ENCODE results near the gene SLC25A17. TPM values are rescaled to one million over a fixed set of nuclear protein-coding genes. Genes with fewer than 3 reads are reported as not detected.
"Not testable (repeated sequence)": the region's sequence is repeated elsewhere in the genome, so short reads cannot be mapped to it uniquely, and the experiment has no call there.

Gene SLC25A17, protein sequence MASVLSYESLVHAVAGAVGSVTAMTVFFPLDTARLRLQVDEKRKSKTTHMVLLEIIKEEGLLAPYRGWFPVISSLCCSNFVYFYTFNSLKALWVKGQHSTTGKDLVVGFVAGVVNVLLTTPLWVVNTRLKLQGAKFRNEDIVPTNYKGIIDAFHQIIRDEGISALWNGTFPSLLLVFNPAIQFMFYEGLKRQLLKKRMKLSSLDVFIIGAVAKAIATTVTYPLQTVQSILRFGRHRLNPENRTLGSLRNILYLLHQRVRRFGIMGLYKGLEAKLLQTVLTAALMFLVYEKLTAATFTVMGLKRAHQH
- 10 to 100 TPM; 17.5 to 17.6 TPM for total RNA-seq

DNA sequence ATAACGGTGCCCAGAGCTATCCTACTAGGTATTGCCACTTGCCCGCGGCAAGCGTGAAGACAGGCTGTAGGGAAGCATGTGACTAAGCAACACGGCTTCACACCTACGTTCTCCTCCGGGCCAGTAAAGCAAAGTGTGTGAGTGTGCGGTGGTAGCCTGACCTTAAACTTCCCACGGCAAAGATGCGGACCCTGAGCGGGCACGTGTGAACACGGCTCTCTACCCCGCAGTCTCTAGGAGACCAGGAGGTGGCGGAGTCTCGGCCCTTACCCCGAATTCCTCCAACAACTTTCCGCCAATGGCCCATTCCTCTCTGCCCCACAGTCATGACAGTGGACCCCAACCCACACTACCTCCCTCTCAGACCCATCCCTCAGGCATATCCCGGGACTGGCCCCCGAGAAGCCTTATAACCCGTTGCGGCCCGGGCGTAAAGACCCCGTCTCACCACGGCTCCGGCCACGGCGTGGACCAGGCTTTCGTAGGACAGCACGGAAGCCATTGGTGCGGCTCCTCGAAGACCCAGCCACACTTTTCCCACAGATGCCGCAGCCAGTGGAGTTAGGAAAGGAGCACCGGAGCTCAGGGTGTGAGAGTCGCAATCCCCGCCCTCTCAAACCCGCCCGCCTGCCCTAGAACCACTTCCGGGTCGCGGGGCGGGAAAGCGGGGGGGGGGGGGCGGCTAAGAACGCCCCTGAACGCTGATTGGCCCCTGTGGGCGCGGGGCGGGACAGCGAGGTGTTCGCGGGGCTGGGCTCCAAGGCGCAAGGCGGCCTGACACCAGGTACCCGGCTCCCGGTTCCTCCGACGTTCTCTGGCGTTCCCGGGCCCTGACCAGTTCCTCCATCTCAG lies at the start of gene SLC25A17:
SLC25A17 (minus strand) TSS at position 600 of the 852 bp plus-strand sequence; CDS start at position 502, 98 bp downstream.
- H3K4me1 Mint-ChIP-seq, result peaks cover 37% of the 10 kb centered on the region
- DNase-seq, result peak; percentile 90
- POLR2A ChIA-PET, result interaction anchor here (0.6 kb wide), 2 partner anchors 34 to 98 kb away, joined by 4 to 6 read pairs; no protein-coding TSS in a partner anchor
- H3K9me3 Mint-ChIP-seq, result no peaks in the 10 kb centered on the region
- H3K36me3 Mint-ChIP-seq (ENCODE audit: low read depth), result peaks cover 23% of the 10 kb centered on the region
- peak within 1 kb of the TSS; percentile 95 for H3K4me3 Mint-ChIP-seq
- CTCF ChIA-PET, result interaction anchor here (0.5 to 1.2 kb wide), 10 partner anchors 12 to 136 kb away, joined by 3 to 7 read pairs (median 3); partner anchors contain the start of genes ST13 and XPNPEP3
- peak within 1 kb of the TSS; percentile 93 for H3K27ac Mint-ChIP-seq
- H3K27me3 Mint-ChIP-seq, result no peaks in the 10 kb centered on the region

DNA sequence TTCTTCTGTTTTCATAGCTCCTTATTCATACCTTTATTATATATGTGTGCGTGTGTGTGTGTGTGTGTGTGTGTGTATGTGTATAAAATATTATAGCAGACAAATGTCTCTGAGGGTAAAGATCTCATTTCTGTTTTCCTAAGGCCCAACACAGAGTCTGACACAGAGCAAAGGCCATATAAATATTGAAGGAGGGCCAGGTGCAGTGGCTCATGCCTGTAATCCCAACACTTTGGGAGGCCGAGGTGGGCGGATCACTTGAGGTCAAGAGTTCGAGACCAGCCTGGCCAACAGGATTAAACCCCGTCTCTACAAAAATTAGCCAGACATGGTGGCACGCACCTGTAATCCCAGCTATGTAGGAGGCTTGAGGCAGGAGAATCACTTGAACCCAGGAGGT lies 49.2 kb upstream of the SLC25A17 start:
- peaks cover 12% of the 10 kb centered on the region for H3K4me1 Mint-ChIP-seq
- POLR2A ChIA-PET; H3K27me3 Mint-ChIP-seq; H3K9me3 Mint-ChIP-seq; H3K36me3 Mint-ChIP-seq (ENCODE audit: low read depth); DNase-seq; H3K4me3 Mint-ChIP-seq: not testable (repeated sequence)
- CTCF ChIA-PET, result interaction anchor here (1.0 to 3.3 kb wide), 3 partner anchors 12 to 100 kb away, joined by 3 to 11 read pairs (median 3); partner anchors contain the start of genes ST13 and XPNPEP3
- peak overlapping the region; percentile 46 for H3K27ac Mint-ChIP-seq

DNA sequence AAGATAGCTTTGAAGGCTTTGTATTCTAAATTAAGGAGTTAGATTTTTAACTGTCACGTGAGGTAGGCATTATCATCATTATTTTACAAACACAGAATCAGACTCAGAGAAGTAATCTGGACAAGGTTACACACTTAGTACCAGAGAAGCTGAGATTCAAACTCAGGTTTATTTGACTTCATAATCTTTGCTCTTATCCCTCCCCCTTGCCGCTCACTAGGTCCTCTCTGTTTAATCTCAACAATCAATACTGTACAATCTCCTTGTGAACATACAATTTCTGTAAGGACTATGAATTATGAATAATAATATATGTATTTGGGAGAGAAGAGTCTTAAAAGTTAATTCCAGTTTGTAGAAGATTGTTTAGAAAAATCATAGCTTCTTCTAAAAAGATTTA lies 48.0 kb upstream of the SLC25A17 start:
- H3K9me3 Mint-ChIP-seq, result no peaks in the 10 kb centered on the region
- CTCF ChIA-PET, result interaction anchor here (0.6 to 3.3 kb wide), 4 partner anchors 8 to 83 kb away, joined by 3 to 11 read pairs (median 3); partner anchors contain the start of genes ST13 and XPNPEP3
- H3K36me3 Mint-ChIP-seq (ENCODE audit: low read depth), result no peaks in the 10 kb centered on the region
- peaks cover 12% of the 10 kb centered on the region for H3K4me1 Mint-ChIP-seq
- no peak overlapping the region for H3K4me3 Mint-ChIP-seq
- no peak for DNase-seq
- no peaks in the 10 kb centered on the region for H3K27me3 Mint-ChIP-seq
- POLR2A ChIA-PET, result no interaction called here
- no peak overlapping the region for H3K27ac Mint-ChIP-seq

DNA sequence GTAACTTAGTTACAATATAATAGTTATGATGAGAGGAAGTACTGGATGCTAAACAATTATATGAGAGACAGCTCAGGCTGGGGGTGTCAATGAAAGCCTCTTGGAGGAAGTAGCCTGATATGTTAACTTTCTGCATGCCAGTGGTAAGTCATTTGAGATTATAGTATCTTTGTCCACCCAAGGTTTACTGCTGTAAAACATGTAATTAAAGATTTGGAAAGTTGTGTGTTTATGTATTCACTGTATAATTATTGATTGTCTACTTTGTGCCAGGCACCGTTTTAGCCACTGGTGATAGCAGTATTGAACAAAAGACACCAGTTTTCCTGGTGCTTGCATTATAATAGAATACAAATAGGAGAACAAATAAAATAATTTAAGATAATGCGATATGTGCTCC lies 43.4 kb upstream of the SLC25A17 start:
- Mint-ChIP-seq H3K4me3 (no peak overlapping the region), H3K36me3 (ENCODE audit: low read depth) (peaks cover 9% of the 10 kb centered on the region), H3K9me3 (no peaks in the 10 kb centered on the region), H3K27ac (no peak overlapping the region), H3K27me3 (no peaks in the 10 kb centered on the region), H3K4me1 (peaks cover 31% of the 10 kb centered on the region)
- ChIA-PET POLR2A (no interaction called here), CTCF (interaction anchor here (0.7 to 1.9 kb wide), 2 partner anchors 37 to 179 kb away, joined by 3 to 4 read pairs; no protein-coding TSS in a partner anchor)
- DNase-seq, result no peak

DNA sequence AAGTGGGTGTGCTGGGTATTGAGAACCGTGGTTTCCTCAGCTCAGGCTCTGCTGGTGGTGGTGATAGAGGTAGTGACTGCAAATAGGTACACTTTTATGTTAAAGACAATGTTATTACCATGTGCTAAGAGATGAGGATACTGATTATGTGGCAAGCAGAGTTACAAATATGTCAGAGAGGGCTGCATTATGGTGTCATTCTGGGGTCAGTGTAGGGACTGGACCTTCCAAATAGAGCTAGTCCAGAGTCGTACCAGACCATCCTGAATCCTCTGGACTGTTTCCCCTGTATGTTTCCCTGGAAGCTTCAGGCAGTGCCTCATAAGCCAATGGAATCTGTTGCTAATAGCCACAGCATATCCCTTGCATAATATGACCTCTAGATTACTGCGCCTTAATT lies 42.9 kb upstream of the SLC25A17 start, which contains the start of gene DNAJB7:
DNAJB7 (minus strand) TSS at position 101 of the 400 bp plus-strand sequence. CDS start 119 bp downstream, outside the sequence.
- ChIA-PET POLR2A (no interaction called here), CTCF (interaction anchor here (0.7 to 1.9 kb wide), 2 partner anchors 37 to 179 kb away, joined by 3 to 4 read pairs; no protein-coding TSS in a partner anchor)
- Mint-ChIP-seq H3K27ac (no peak within 1 kb of the TSS), H3K4me3 (no peak within 1 kb of the TSS), H3K4me1 (peaks cover 33% of the 10 kb centered on the region), H3K9me3 (no peaks in the 10 kb centered on the region), H3K27me3 (no peaks in the 10 kb centered on the region), H3K36me3 (ENCODE audit: low read depth) (peaks cover 9% of the 10 kb centered on the region)
- DNase-seq, result no peak

DNA sequence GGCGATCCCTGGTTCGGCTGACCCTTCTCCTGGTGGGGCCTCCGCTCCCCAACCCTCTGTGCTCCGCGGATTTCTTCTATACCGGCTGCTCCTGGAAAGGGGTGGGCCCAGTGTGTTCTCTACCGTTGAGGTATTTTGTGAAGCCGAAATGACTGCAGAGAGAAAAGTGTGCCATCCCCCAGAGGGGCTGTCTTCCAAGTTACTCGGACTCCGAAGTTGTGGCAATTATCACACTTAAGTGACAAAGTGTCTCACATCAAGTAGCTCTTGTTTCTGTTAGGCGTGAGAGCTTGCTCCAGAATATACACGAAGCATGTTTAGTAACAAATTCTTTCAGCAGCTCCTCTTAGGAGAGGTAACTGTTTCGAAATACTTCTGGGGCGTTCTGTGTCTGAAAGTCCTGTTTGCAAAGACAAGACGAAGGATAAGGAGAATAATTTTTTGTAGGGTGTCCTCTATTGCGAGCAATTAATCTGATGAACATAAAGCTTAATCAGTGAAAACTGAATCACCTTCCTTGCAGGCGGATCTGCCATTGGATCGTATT lies 38.2 kb upstream of the SLC25A17 start:
- CTCF ChIA-PET, result interaction anchor here (0.5 to 4.7 kb wide), 9 partner anchors 9 to 202 kb away, joined by 3 to 21 read pairs (median 4); partner anchors contain the start of gene SLC25A17
- H3K4me1 Mint-ChIP-seq, result peaks cover 48% of the 10 kb centered on the region
- POLR2A ChIA-PET, result interaction anchor here (0.6 to 1.1 kb wide), 2 partner anchors 104 to 174 kb away, joined by 5 to 7 read pairs; no protein-coding TSS in a partner anchor
- peak overlapping the region; percentile 98 for H3K4me3 Mint-ChIP-seq
- no peak for DNase-seq
- H3K9me3 Mint-ChIP-seq, result no peaks in the 10 kb centered on the region
- peak overlapping the region; percentile 100 for H3K27ac Mint-ChIP-seq
- peaks cover 10% of the 10 kb centered on the region for H3K36me3 Mint-ChIP-seq (ENCODE audit: low read depth)
- no peaks in the 10 kb centered on the region for H3K27me3 Mint-ChIP-seq

DNA sequence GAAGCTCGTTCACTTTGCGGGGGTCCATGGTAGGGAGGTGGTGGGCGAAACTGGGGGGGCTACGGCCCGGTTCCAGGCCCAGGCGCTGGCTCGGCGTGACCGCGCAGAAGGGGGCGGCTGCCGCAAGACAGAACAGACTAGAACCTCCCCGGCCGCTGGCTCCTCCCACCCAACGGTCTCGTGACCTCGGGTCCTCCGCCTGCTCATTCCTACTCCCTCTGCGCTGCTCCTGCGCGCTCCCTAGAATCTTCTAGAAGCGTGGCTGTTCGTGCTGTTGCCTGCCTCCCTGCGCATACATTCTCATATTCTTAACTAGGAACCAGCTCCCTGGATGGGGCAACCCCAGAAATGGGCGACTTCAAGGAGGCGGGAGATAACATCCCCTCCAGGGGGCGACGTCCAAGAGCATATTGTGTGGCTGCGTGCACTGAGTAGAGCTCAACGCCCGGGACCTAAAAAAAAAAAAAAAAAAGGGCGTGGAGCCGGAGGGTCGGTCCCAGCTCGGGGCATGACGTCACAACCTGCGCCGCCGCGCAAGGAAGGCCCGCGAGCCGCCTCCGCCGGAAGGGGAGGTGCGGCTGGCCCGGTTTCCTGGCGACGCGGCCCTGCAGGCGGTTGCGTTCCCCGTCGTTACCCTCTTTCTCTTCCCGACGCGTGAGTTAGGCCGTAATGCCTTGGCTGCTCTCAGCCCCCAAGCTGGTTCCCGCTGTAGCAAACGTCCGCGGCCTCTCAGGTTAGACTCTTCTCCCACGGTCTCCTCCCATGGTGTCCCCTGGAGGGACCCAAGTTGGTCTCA lies 37.6 kb upstream of the SLC25A17 start, which contains the start of the genes ST13 and XPNPEP3:
ST13 (minus strand) TSS at position 127 of the 796 bp plus-strand sequence; CDS start at position 28, 99 bp downstream.
XPNPEP3 (plus strand) TSS at position 636 of the 796 bp plus-strand sequence; CDS start at position 670, 34 bp downstream.
- no peaks in the 10 kb centered on the region for H3K9me3 Mint-ChIP-seq
- H3K27me3 Mint-ChIP-seq, result no peaks in the 10 kb centered on the region
- peaks cover 52% of the 10 kb centered on the region for H3K4me1 Mint-ChIP-seq
- H3K36me3 Mint-ChIP-seq (ENCODE audit: low read depth), result peaks cover 10% of the 10 kb centered on the region
- ChIA-PET POLR2A (interaction anchor here (0.6 to 1.1 kb wide), 4 partner anchors 19 to 236 kb away, joined by 3 to 7 read pairs (median 4); no protein-coding TSS in a partner anchor), CTCF (interaction anchor here (0.5 to 4.7 kb wide), 8 partner anchors 10 to 201 kb away, joined by 3 to 21 read pairs (median 4); partner anchors contain the start of gene SLC25A17)
- H3K27ac Mint-ChIP-seq, result peak within 1 kb of the TSS; percentile 100
- peak within 1 kb of the TSS; percentile 98 for H3K4me3 Mint-ChIP-seq
- DNase-seq, result peak; percentile 98

DNA sequence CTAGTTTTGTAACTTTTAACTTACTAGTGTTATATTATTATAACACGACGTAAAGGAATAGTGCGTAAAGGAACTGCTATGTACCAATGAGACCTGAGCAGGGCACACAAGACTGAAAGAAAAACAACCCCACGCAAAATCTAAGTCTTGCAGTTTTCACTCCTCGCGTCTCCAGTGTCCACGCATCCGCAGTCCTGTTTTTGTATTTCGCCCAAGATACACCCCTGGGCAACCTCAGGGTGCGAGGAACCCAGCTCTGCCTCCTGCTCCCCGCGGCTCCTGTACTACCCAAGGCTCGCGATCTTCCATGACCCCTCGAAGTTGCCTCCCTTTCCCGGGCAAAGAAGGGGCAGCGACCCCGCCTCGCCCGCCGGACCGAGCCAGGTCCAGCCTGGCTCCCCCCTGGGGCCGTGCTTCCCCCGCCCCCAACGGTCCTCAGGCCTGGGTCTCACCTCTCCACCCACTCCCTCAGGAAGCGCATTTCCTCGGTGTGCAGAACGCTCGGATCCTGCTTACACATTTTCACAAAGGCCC lies 36.9 kb upstream of the SLC25A17 start:
- Mint-ChIP-seq H3K27ac (peak overlapping the region; percentile 100), H3K27me3 (no peaks in the 10 kb centered on the region), H3K9me3 (no peaks in the 10 kb centered on the region), H3K36me3 (ENCODE audit: low read depth) (peaks cover 12% of the 10 kb centered on the region), H3K4me3 (peak overlapping the region; percentile 98), H3K4me1 (peaks cover 56% of the 10 kb centered on the region)
- ChIA-PET POLR2A (interaction anchor here (0.6 to 1.1 kb wide), 3 partner anchors 20 to 237 kb away, joined by 3 to 7 read pairs (median 3); no protein-coding TSS in a partner anchor), CTCF (interaction anchor here (0.7 to 4.7 kb wide), 5 partner anchors 12 to 172 kb away, joined by 3 to 21 read pairs (median 4); partner anchors contain the start of gene SLC25A17)
- DNase-seq, result peak; percentile 41

DNA sequence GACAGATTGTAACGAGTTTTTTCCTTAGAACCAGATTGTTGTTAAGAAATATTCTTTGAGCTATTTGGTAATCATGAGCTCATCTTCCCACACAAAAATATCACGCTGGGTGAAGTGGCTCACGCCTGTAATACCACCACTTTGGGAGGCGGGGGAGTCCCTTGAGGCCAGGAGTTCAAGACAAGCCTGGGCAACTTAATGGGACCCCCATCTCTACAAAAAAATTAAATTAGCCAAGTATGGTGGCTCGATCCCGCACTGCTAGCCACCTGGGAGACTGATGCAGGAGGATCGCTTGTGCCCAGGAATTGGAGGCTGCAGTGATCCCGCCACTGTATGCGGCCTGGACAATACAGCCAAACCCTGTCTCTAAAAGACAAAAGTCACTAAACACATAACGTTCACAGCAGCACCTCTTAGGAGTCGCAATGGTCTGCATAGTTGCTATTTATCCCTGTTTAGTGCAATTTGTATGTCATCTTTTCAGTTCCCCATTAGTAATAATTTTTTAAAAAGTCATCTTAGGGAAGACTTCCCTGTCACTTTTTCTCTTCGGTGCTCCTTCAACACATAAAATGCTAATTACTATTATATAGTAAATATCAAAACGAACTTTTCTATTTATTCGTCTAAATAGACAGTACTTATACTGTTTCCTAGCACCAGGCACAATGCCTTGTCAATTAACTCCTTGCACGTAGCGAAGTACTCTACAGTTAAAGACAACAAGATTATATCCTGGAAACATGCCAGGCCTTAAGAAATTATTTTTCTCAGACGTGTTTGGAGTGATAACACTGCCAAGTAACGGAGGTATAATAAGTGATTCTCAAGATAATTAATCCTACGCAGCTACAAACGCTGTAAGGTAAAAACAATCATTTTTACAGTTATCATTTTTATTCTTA lies 36.2 kb upstream of the SLC25A17 start:
- CTCF ChIA-PET, result interaction anchor here (1.0 to 4.7 kb wide), 3 partner anchors 9 to 171 kb away, joined by 3 to 21 read pairs (median 11); no protein-coding TSS in a partner anchor
- H3K27ac Mint-ChIP-seq, result peak overlapping the region; percentile 100
- POLR2A ChIA-PET, result interaction anchor here (0.6 kb wide), 1 partner anchor 144 kb away, joined by 8 read pairs; no protein-coding TSS in a partner anchor
- peak overlapping the region; percentile 98 for H3K4me3 Mint-ChIP-seq
- peaks cover 9% of the 10 kb centered on the region for H3K36me3 Mint-ChIP-seq (ENCODE audit: low read depth)
- H3K4me1 Mint-ChIP-seq, result peaks cover 54% of the 10 kb centered on the region
- H3K9me3 Mint-ChIP-seq, result no peaks in the 10 kb centered on the region
- no peaks in the 10 kb centered on the region for H3K27me3 Mint-ChIP-seq
- DNase-seq, result no peak

DNA sequence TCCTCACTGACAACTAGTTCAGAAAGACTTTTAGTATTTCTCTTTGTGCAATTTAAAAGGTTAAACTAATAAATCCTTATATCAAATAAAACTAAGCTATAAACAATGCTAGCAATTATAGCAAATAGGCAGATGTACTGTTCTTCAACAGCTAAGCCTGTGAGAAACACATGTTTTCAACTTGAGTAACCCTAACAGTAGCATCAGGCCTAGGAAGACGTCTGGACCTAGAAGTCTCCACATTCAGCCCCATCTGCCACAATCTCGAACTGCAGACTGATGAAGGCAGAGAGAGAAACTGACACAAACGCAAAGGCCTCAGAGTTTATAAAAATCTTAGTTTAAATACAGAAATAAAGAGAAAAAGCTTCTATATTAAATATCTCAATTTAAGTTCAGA lies 34.8 kb upstream of the SLC25A17 start:
- H3K4me3 Mint-ChIP-seq, result no peak overlapping the region
- ChIA-PET POLR2A (no interaction called here), CTCF (interaction anchor here (4.7 kb wide), 1 partner anchor 170 kb away, joined by 21 read pairs; no protein-coding TSS in a partner anchor)
- DNase-seq, result no peak
- H3K36me3 Mint-ChIP-seq (ENCODE audit: low read depth), result peaks cover 9% of the 10 kb centered on the region
- H3K27ac Mint-ChIP-seq, result no peak overlapping the region
- H3K4me1 Mint-ChIP-seq, result peaks cover 50% of the 10 kb centered on the region
- H3K27me3 Mint-ChIP-seq, result no peaks in the 10 kb centered on the region
- H3K9me3 Mint-ChIP-seq, result no peaks in the 10 kb centered on the region
